Esophagus (tissue), 2 donors: ENCODE results near the gene PIGT. TPM values are rescaled to one million over a fixed set of nuclear protein-coding genes. Genes with fewer than 3 reads are reported as not detected.

Experiments
- H3K27ac ChIP-seq, 2 donors: one replicate each; pipeline ENCODE4 v1.5.1; 2013; ENCODE audit warnings: low read depth in 2 of 2, mild to moderate bottlenecking in 2 of 2, inconsistent platforms in 1 of 2, low read length in 1 of 2, moderate library complexity in 1 of 2
- H3K27me3 ChIP-seq, 2 donors: one replicate each; pipeline ENCODE4 v1.6.1; 2013; ENCODE audit warnings: low read length in 2 of 2, control low read depth in 1 of 2, mild to moderate bottlenecking in 1 of 2; ENCODE audit not compliant: insufficient read depth in 2 of 2, control insufficient read depth in 1 of 2
- H3K36me3 ChIP-seq, 2 donors: one replicate each; pipeline ENCODE4 v1.6.1; 2013; ENCODE audit warnings: low read length in 1 of 2; ENCODE audit not compliant: control insufficient read depth in 2 of 2, insufficient read depth in 2 of 2
- H3K4me1 ChIP-seq, 2 donors: one replicate each; pipeline ENCODE4 v1.6.1; 2013; ENCODE audit warnings: low read length in 1 of 2; ENCODE audit not compliant: control insufficient read depth in 2 of 2, insufficient read depth in 2 of 2
- H3K4me3 ChIP-seq, 2 donors: one replicate each; pipeline ENCODE4 v1.5.1; 2013; ENCODE audit warnings: low read length in 2 of 2, mild to moderate bottlenecking in 2 of 2, low read depth in 1 of 2, moderate library complexity in 1 of 2
- H3K9me3 ChIP-seq, 2 donors: one replicate each; pipeline ENCODE4 v1.6.1; 2013; ENCODE audit warnings: mild to moderate bottlenecking in 2 of 2, low read depth in 1 of 2, low read length in 1 of 2, moderate library complexity in 1 of 2; ENCODE audit not compliant: control insufficient read depth in 2 of 2, insufficient read depth in 1 of 2
- WGBS, 2 donors: extraction: QIAGEN DNeasy Blood & Tissue Kit; methylation state at CpG; one replicate each; pipeline ENCODE4 v1.1.7; 2013; 5-methylcytosine and 5-hydroxymethylcytosine counted together
- polyA plus RNA-seq, 2 donors: library from polyadenylated mRNA; stranded (reverse); fragments of 200-250 nt; gene quantifications; one replicate each; pipeline ENCODE4 v1.2.3, GENCODE V29; 2013
- donor health status: healthy with polysubstance abuse.
- donor health status: Bipolar disorder and iron deficiency.

The PIGT gene
- polyA plus RNA-seq, 2 donors = 38.7 to 40.9 TPM

DNA sequence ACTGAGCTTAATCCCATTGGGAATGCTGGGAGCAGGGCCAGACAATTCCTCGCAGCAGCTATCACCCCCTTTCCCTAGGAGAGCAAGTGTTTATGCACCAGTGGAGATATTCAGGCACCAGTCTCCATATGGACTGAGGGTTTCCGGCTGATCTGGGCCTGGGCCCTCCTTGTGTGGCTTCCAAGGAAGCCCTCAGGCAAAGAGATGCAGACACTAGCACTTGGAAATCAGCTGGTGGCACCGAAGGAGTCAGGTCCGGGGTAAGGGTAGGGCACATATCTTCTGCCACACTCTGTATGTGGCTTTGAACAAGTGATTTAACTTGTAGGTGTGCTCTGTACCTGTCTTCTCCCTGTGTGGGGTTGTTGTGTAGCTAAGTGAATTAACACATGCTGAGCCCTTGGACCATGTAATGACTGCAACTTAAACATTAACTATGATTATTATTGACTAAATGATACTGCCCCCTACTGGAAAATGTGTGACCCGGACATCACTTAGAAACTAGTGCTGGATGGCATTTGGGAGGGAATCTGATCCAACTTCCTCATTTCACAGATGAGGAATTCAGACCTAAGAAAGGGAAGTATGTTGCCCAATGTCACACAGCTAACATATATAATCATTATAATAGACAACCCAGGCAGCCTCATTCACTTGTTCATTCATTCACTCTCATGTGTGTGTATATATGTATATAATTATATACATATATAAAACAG lies 34.3 kb downstream of the PIGT start:
- Histone ChIP-seq H3K36me3 (no peaks in the 10 kb centered on the region), H3K9me3 (no peaks in the 10 kb centered on the region), H3K27ac (no peak overlapping the region), H3K27me3 (no peaks in the 10 kb centered on the region), H3K4me1 (no peaks in the 10 kb centered on the region), H3K4me3 (no peak overlapping the region)
- 65 to 66% methylated on average over 5 of the region's 5 CpGs for WGBS, 2 donors

DNA sequence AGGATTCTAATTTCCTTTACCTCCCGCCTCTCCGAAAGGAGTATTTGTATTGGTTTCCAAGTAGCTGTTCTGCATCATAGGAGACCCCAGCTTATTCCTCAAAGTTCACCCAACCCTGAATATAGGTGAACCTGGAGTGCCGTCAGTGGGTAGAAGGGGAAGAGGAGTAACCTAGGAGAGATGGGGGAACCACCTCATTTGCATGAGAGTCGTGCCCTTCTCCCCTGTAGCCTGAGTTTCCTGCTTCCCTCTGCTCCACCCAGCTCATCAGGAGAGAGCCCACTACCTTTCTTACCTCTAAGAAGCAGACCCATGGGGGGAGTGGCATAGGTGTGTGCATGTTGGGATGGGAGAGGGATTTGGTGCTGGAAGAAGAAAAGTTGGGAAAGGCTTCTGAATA lies 36.3 kb downstream of the PIGT start:
- no peaks in the 10 kb centered on the region for H3K4me1 ChIP-seq
- H3K27ac ChIP-seq = no peak overlapping the region
- no peak overlapping the region for H3K4me3 ChIP-seq
- H3K9me3 ChIP-seq = no peaks in the 10 kb centered on the region
- H3K36me3 ChIP-seq = no peaks in the 10 kb centered on the region
- WGBS, 2 donors = 63 to 67% methylated on average over 4 of the region's 4 CpGs
- no peaks in the 10 kb centered on the region for H3K27me3 ChIP-seq

- H3K4me1 ChIP-seq = no peaks in the 10 kb centered on the region
- H3K9me3 ChIP-seq = no peaks in the 10 kb centered on the region
- no peaks in the 10 kb centered on the region for H3K27me3 ChIP-seq
- no peaks in the 10 kb centered on the region for H3K36me3 ChIP-seq
- H3K4me3 ChIP-seq = no peak overlapping the region
- 69 to 70% methylated on average over 4 of the region's 4 CpGs for WGBS, 2 donors
- H3K27ac ChIP-seq = no peak overlapping the region
These were observed 37.1 kb downstream of the PIGT start for GRCh38 chr20:45452772-45453691.

- Histone ChIP-seq H3K4me3 (no peak overlapping the region), H3K9me3 (no peaks in the 10 kb centered on the region), H3K36me3 (no peaks in the 10 kb centered on the region), H3K4me1 (no peaks in the 10 kb centered on the region), H3K27ac (no peak overlapping the region), H3K27me3 (no peaks in the 10 kb centered on the region)
- 22 to 24% methylated on average over 6 of the region's 6 CpGs for WGBS, 2 donors
These were observed 40.7 kb downstream of the PIGT start for GRCh38 chr20:45456632-45457031.

DNA sequence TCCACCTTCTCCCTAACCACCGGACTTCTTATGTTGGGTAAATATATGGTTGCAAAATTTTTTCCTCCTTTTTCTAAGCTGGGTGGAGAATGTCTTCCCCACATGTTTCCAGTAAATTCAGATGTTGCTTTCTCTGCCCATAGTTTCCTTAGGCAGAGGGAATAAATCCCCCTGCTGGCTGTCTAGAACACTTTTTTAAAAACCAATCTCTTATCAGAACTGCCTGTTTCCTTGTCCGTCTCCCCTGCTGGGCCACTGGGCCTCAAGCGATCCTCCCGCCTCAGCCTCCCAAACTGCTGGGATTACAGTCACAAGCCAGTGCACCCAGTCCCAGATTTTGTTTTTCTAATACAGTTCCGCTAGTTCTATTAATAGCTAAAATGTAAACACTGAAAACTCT lies 43.7 kb downstream of the PIGT start:
- Histone ChIP-seq H3K27ac (no peak overlapping the region), H3K36me3 (no peaks in the 10 kb centered on the region), H3K4me3 (no peak overlapping the region), H3K27me3 (no peaks in the 10 kb centered on the region), H3K4me1 (no peaks in the 10 kb centered on the region), H3K9me3 (no peaks in the 10 kb centered on the region)
- WGBS, 2 donors = 69 to 76% methylated on average over 5 of the region's 5 CpGs

DNA sequence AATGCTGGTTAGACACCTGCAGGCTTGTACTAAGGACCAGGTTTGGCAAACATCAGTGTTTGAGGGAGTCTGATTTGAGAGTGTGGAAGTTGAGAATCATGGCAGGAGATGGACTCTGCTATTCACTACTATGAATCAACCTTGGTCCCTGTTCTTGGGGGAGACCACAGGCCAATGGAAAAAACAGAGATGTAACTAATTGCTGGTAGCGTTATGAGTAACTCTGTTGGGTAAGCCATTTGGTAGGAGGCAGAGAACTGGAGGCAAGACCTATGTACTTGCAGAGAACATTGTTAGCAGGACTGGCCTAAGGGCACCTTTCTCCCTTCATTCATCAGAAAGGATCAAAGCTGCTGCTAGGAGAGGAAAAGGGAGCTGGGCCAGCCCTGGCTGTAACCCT lies 45.3 kb downstream of the PIGT start:
- no peaks in the 10 kb centered on the region for H3K27me3 ChIP-seq
- 57 to 71% methylated on average over 1 of the region's 1 CpG for WGBS, 2 donors
- H3K36me3 ChIP-seq = no peaks in the 10 kb centered on the region
- no peaks in the 10 kb centered on the region for H3K4me1 ChIP-seq
- H3K27ac ChIP-seq = no peak overlapping the region
- H3K4me3 ChIP-seq = no peak overlapping the region
- no peaks in the 10 kb centered on the region for H3K9me3 ChIP-seq

- no peaks in the 10 kb centered on the region for H3K27me3 ChIP-seq
- no peak overlapping the region for H3K27ac ChIP-seq
- H3K4me1 ChIP-seq = no peaks in the 10 kb centered on the region
- no peak overlapping the region for H3K4me3 ChIP-seq
- WGBS, 2 donors = 85 to 88% methylated on average over 6 of the region's 6 CpGs
- no peaks in the 10 kb centered on the region for H3K9me3 ChIP-seq
- H3K36me3 ChIP-seq = no peaks in the 10 kb centered on the region
These were observed 47.0 kb downstream of the PIGT start for GRCh38 chr20:45462711-45463509.

GRCh38 chr20:45463709-45464108 lies 47.8 kb downstream of the PIGT start:
- no peaks in the 10 kb centered on the region for H3K27me3 ChIP-seq
- no peaks in the 10 kb centered on the region for H3K4me1 ChIP-seq

DNA sequence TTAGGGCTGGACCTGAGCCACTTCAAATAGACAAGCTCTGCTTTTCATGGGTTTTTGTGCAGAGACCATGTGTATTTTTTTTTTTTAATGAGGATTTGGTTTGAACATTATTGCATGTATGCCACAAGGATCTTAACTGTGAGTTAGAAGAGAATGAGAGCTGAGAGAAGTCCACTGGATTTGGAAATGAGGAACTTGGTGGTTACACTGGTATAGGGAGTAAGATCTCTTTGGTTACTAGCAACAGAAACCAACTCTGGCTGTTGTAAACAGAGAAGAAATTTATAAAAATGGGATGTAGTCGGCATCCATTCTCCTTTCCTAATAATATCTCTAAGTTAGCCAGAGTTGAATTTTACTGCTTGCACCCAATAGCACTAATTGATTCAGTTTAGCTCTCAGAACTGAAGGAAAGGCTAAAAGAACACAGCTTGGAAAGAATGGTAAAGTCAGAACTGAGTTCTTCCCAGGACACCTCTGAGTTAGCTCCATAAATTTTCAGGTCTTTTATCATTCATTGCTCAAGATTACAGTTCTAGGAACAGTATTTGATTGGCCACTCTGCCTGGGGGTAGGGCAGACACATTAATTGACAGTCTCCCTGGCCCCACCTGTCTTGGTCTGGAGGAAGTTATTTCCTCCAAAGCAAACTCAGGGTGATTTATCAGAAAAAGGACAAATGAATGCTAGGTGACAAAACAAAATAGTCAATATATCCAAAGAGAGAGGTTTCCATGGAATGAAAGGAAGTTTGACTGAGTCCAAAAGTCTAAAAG lies 49.7 kb downstream of the PIGT start:
- 63 to 65% methylated on average over 1 of the region's 1 CpG for WGBS, 2 donors
- Histone ChIP-seq H3K4me3 (no peak overlapping the region), H3K36me3 (no peaks in the 10 kb centered on the region), H3K27me3 (peaks cover 0 to 5% of the 10 kb centered on the region in 2 donors), H3K4me1 (peaks cover 0 to 9% of the 10 kb centered on the region in 2 donors), H3K27ac (no peak overlapping the region), H3K9me3 (no peaks in the 10 kb centered on the region)

More at GRCh38 chr20:45463709-45464108, 47.8 kb downstream of the PIGT start:
- Histone ChIP-seq H3K27ac (no peak overlapping the region), H3K4me3 (no peak overlapping the region), H3K9me3 (no peaks in the 10 kb centered on the region), H3K36me3 (no peaks in the 10 kb centered on the region)
- WGBS, 2 donors = 66 to 71% methylated on average over 4 of the region's 4 CpGs
